Right lung (tissue), 5 donors: ENCODE data around the gene DKKL1. TPM values are rescaled to one million over a fixed set of nuclear protein-coding genes. Genes with fewer than 3 reads are reported as not detected.
A peak's percentile ranks its signal among the peaks of the same experiment; 100 is the strongest.
"Not testable (repeated sequence)": the region's sequence is repeated elsewhere in the genome, so short reads cannot be mapped to it uniquely, and the experiment has no call there.

Experiments
- DNase-seq, 2 donors: peaks; one replicate each; pipeline ENCODE4 v3.0.0-alpha.2; 2013
- polyA plus RNA-seq, 5 donors: library from polyadenylated mRNA; unstranded; fragments of 120-200 nt; gene quantifications; one replicate each; pipeline versions ENCODE4 v1.2.1 to v1.2.3, GENCODE V29; 2013; ENCODE audit warnings: inconsistent platforms in 1 of 5, low replicate concordance in 1 of 5; ENCODE audit not compliant: insufficient read length in 5 of 5, insufficient read depth in 1 of 5

Gene DKKL1
- polyA plus RNA-seq, 5 donors, result 2.4 to 5.0 (median 3.6) TPM

DNA sequence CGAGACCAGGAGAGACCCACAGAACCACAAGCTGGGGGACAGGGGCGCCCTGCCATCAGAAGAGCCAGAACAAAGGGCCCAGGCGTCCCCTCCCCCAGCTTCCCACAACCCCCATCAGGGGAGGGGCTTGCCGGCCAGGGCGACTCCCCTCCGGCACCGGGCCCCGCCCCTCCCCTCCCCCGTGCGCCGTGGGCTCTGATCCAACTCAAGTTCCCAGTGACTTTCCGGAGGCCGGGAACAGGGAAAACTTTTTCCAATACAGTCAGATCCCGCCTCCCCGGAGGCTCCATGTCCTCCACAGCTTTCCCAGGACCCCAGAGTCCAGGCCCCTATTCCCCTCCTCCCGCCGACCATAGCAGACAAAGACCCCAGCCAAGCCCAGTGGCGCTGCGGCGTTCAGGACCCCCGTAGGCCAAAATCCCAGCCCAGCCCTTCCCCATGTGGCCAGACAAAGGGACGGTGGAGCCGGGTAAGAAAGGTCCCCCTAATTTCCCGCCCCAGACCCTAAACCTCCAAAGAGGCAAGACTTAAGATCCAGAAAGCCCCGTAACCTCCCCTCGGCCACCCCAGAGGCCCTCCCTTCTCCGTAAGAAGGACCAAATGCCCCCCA lies 2.1 kb upstream of the DKKL1 start:
- peak; percentile 95 to 96 for DNase-seq

DNA sequence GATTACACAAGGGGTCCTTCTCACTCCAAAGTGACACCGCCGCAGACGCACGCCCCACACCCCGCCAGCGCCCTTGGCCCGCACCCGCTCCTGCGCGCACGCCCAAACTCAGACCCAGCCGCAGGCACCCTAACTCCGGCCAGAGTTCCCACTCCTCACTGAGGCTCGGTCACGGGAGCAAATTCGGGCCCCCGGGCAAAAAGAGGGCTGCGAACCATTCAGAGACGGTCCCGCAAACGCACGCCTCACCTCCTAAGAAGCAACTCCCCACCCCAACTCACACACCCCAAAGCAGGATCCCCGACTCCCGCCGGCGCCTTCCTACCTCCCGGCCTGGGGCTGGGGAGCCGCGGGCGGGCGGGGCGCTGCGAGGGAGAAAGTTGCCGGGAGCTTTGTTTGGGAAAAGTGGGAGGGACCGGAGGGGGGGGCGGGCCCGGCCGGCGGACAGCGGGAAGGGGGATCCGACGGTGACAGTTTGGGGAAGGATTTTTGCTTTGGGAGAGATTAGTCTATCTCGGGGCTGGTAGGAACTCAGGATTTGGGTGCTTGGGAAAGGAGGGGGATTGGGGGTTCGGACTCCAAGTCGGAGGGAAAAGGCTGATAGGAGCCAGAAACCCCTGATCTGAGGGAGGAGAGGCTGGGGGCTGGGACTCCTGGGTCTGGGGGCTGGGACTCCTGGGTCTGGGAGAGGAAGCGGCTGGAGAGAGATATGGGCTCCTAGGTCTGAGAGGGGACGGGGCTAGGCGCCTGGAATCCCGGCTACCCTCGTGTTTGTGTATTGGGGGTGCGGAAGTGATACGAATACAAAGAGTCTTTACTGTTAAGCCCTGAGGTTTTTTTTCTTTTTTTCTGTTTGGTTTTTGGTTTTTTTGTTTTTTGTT lies 1.4 kb upstream of the DKKL1 start, which contains the start of gene TEAD2:
Gene TEAD2, minus strand, starts transcription at position 369 of the 881 bp plus-strand sequence. CDS start 2,341 bp downstream, outside the sequence.
- peak; percentile 82 to 87 for DNase-seq

DNA sequence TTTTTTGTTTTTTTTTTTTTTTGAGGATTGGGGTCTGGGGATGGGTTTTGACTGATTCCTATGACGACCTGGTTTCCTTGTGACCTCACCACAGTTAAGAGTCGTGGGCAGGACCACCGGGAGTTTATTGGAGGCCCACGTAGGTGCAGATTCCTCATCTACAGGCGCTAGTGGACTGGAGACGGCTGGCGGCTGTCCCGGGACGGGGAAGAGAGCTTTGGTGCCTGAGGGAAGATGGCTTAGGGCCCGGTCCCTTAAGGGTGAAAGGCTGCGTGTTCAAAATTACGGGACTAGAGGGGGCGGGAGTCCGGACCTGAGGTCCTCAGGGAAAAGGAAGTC lies 779 bp upstream of the DKKL1 start:
- DNase-seq, result peak; percentile 62 to 73

DNA sequence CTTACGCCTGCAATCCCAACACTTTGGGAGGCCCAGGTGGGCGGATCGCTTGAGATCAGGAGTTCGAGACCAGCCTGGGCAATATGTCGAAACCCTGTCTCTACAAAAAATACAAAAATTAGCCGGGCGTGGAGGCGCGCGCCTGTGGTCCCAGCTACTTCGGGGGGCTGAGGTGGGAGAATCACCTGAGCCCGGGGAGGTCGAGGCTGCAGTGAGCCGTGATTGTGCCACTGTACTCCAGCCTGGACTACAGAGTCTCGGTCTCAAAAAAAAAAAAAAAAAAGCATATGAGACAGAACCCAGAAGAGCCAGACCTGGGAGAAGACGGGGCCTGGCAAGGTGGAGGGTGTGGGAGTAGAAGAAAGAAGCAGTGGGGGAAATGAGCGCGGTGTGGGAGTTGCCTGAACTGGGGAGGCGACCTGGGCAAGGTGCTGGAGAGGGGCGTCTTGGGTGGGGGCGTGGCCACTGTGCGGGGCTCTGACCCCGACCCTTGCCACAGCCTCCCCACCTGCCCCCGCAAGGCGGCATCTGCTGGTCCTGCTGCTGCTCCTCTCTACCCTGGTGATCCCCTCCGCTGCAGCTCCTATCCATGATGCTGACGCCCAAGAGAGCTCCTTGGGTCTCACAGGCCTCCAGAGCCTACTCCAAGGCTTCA lies 533 bp downstream of the DKKL1 start:
- DNase-seq, result no peak

DNA sequence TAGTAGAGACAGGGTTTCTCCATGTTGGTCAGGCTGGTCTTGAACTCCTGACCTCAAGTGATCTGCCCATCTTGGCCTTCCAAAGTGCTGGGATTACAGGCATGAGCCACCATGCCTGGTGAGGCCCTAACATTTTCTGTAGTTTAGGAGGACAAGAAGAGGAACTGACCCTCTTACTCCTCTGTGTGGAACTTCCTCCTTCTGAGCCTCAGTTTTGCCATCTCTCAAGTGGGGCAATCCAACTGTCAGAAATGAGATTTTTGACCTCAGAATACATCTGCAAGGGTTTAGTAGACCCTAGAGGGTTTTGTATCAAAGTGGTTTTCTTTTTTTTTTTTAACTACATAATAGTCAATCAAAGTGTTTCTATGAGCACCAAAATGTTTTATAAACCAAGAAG lies 2.4 kb downstream of the DKKL1 start:
- no peak for DNase-seq

DNA sequence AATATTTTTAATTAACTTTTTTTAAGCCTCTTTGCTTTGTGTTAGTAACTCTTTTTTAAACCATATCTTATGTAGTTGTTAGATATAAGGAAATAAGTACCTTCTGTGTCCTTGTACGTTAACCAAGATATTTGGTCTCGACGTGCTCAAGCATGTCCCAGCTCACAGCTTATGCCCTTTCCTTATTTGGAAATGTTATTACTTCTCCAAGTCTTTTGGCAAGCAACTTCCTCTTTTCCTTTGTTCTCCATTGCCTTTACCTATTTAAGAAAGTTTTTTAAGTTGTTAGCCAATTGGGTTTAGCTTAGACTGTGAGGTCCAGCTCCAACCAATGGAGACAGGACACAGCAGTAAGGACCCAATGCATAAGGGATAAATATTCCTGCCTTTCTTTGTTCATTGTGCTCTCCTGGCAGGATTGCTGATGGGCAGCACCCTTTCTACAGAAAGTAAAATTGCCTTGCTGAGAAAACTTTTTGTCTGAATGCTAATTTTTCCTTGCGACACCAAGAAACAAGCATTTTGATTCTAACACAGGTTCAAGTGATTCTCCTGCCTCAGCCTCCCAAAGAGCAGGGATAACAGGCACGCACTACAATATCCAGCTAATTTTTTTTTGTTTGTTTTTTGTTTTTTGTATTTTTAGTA lies 5.2 kb downstream of the DKKL1 start:
- no peak for DNase-seq

DNA sequence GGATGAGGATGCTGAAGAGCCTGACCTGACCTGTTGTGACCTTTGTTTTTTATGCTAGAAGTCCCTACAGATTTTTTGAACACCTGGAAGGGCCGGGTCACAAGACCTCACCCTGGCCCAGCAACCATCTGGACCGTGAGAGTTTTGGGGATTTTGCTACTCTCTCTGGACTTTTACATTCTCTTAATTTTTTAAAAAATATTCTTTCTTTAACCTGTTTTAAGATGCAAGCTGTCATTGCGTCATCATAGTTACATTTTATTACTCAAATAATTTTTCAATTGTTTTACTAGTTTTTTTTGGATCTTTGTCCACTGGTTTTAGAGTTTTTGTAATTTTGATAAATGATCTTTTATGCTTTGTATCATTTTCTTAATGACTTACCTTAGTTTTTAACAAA lies 7.5 kb downstream of the DKKL1 start:
- DNase-seq, result no peak

DNA sequence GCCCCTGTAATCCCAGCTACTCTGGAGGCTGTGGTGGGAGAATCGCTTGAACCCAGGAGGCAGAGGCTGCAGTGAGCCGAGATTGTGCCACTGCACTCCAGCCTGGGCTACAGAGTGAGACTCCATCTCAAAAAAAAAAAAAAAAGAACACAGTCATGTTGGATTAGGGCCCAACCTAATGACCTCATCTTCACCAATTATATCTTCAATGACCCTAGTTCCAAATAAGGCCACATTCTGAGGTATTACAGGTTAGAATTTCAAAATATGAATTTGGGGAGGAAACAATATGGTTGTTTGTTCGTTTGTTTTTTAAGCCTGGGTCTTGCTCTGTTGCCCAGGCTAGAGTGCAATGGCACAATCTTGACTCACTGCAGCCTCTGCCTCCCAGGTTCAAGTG lies 9.5 kb downstream of the DKKL1 start:
- not testable (repeated sequence) for DNase-seq

DNA sequence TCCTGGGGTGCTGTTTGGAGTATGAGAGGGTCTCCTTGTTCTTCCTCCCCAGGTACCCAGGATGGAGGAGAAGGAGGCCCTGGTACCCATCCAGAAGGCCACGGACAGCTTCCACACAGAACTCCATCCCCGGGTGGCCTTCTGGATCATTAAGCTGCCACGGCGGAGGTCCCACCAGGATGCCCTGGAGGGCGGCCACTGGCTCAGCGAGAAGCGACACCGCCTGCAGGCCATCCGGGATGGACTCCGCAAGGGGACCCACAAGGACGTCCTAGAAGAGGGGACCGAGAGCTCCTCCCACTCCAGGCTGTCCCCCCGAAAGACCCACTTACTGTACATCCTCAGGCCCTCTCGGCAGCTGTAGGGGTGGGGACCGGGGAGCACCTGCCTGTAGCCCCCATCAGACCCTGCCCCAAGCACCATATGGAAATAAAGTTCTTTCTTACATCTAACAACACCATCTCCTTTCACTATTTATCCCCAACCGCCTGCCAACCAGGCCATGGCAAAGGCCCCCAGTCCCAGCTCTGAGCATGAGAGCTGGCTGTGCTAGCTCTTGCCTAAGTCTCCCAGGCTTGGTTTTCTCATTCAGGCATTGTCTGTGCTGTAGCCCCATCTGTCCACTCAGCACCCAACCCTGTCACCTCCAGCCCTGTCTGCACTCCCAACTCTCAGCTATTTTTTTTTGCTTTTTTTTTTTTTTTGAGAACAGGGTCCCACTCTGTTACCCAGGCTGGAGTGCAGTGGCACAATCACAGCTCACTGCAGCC lies 11.2 kb downstream of the DKKL1 start:
- DNase-seq, result no peak

DNA sequence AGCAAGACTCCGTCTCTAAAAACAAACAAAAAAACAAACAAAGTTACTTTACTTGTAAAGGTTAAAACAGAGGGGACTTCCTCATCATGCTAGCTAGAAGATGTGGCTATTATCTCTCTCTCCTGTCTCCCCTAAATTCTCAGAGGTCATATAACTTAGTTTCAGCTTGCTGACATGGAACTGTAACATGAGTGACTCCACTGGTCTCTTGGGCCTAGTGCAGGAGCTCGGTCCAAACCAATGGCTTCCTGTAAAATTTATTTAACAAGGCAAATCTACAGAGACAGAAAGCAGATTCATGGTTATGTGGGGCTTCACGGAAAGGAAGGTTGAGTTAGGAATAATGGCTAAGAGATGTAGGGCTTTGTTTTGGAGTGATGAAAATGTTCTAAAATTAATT lies 14.8 kb downstream of the DKKL1 start:
- no peak for DNase-seq

DNA sequence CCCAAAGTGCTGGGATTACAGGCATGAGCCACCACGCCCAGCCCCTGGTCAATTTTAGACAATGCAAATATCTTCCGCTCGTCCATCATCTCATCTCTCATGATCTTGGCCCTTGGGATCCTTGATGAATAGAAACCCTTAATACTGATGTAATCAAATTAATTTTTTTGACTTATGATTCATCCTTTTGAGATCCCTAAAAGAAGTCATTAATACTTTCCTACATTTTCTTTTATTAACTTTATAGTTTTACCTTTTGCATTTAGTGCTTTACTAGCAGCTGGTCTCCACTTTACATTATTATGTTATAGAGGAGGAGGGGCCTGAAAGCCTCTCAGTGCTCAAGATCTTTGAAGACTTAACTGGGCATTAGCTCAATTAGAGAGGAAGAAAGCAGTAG lies 16.7 kb downstream of the DKKL1 start:
- DNase-seq, result no peak

DNA sequence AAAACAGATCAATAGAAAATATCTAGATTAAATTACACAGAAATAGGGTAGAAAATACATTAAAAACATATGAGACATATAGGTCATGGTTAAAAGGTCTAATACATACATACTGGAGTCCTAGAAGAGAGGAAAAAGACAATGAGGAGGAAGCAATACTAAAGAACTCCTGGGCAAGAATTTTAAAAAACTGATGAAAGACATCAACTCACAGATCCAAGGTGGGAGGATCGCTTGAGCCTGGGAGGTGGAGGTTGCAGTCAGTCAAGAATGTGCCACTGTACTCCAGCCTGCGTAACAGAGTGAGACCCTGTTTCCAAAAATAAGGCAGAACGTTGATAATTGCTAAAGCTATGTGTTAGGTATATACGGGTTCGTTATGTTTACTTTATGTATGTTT lies 19.0 kb downstream of the DKKL1 start:
- no peak for DNase-seq

DNA sequence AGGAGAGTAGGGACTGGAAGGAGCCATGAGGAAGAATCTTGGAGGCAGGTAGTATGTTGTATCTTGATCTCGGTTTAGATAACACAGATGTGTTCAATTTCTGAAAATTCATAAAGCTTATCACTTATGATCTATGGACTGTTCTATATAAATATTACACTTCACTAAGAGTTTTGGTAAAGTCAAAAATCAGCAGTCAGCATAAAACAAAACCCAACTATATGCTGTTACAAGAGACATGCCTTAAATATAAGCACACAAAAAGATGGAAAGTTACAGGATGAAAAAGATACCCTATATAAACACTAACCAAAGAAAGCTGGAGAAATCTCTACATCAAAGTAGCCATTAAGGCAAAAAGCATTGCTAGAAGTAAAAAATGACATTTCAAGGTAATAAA lies 19.9 kb downstream of the DKKL1 start:
- no peak for DNase-seq

DNA sequence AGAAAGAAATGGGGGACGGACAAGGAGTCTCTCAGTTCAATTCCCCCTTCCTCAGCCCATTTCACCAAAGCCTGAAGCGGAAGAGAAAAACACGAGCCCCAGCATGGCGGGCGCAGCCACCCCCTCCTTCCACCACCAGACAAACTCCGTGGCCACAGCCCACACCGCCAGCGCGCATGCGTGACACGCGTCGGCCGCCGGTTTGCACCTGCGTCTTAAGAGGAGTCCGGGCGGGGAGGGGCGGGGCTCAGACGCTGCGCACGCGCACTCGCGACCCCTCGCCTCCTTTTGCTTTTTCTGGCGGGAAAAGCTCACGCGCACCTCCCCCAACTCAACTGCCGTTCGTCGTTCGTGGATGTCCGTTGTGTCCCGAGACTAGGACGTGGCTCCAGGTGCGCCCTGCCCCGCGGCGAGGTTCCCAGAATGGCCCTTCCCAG lies 24.3 kb downstream of the DKKL1 start, which contains the start of gene KASH5:
Gene KASH5, plus strand, starts transcription at position 314 of the 437 bp plus-strand sequence. CDS start 2,635 bp downstream, outside the sequence.
- peak in 1 of 2 donors; percentile 15 for DNase-seq

DNA sequence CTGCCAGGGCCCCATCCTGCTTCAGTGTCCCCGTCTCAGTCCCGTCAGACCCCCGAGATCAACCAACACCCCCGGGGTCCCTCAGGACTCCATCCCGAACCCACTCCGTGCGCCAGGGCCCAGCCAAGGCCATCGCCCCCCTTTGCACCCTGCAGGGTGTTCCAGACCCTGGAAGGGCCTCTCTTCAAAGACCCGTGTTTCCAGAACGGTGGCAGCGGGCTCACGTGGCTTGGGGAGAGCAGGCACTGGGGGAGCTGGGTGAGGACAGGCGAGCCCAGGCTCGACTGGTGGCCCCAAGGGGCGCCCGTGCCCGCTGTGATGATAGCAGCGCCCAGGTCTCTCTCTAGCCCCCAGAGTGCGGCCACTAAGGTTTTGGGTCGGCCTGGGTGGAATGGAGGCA lies 25.7 kb downstream of the DKKL1 start:
- DNase-seq, result no peak

DNA sequence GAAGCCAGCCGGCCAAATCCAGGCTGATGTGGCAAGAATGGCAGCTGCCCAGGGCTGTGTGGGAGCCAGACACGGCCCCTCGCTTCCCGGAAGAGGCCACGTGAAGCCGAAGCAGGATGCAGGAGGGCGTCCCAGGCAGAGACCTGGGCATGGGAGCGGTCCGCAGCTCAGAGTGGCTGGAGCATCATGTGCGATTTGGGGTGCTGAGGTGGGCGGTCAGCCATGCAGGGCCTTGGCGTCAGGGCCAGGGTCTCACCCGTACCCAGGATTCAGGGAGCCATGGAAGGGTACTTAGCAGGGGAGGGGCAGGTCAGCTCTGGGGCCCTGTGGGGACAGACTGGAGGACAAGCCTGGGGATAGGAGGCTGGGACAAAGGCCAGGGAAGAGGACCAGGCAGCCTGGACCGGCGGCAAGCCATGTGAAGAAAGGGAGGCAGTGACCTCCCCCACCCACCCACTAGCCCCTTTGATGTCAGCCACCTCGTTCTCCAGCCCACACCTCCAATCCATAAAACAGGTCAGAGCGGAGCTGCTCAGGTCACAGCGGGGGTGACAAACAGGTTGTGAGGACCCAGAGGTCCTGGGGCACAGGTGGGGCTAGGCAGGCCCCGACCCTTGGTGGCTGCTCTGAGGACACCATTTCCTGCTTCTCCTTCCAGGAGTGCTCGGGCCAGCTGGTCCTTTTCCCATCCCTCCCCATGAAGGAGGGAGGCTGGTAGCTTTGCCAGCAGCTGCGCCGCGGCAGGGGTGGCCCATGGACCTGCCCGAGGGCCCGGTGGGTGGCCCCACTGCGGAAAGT lies 26.7 kb downstream of the DKKL1 start:
- no peak for DNase-seq

DNA sequence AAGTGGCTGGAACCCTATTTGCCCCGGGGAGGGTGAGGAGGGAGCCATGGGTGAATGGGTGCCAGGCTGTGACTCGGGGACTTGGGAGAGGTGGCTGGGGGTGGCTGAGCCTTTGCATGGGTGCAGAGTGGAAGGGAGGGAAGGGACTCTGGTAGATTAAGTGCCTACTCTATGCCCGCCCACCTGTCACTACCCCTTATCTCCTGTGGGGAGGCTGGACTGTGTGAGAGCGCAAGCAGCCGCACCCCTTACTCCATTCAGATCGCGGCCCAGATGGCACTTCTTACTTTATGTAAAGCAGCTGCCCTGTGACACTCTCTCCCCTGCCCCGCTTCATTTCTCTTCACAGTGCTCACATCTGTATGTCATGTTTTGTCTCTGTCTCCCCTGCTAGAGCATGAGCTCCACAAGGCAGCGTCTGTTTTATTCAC lies 27.3 kb downstream of the DKKL1 start:
- no peak for DNase-seq

DNA sequence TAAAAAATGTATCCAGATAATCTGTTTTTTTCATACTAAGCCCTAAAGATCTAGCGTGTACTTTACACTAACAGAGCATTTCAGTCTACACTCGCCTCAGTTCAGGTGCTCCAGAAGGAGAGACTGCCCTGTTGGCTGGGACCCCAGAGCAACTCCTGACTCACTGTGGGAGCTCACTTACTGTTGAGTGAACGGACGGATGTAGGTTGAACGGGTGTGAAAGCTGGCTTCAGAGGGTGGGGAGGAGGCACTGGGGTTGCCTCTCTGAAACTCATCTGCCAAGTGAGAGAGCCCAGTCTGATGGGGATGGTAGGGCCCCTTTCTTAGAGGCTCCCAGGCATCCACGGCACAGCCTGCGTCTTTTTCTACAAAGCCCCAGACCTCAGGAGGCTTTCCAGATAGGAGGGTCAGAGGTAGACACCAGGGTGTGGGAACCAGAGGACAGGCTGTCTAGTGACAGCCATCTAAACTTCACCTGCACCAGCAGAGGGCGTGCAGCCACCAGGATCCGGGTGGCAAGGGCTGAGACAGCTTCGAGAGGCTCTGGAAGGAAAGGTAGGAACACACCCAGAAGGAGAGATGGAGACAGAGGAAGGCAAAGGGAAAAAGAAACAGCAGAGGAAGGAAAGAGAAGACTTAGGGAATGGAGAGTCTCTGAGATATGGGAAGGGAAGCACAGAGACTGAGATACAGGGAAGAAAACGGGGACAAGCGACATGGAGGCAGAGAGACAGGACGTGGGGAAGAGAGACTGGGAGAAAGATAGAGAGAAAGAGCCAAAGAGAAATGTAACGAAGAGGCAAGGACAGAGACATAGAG lies 28.1 kb downstream of the DKKL1 start:
- DNase-seq, result peak; percentile 42 to 68

DNA sequence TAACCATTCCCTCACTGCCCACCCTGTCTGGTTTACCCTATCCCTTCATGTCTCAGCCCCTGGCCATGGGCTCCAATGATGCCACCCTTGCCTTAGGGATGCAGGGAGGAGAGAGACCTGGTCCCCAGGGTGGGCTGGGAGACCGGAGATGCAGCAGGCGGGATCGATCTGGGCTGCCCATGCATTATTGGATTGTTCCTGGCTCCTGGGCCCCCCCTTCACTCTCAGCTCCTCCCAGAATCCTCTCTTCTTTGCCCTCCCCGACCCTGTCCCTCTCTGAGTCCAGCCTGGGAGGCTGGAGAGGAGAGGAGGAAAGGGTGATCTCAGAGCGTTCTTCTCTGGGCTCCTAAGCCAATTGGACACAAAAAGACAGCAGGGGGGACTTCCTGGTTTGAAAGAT lies 30.2 kb downstream of the DKKL1 start:
- no peak for DNase-seq
